Measurements from ENCODE around the gene KRT7.

DNA sequence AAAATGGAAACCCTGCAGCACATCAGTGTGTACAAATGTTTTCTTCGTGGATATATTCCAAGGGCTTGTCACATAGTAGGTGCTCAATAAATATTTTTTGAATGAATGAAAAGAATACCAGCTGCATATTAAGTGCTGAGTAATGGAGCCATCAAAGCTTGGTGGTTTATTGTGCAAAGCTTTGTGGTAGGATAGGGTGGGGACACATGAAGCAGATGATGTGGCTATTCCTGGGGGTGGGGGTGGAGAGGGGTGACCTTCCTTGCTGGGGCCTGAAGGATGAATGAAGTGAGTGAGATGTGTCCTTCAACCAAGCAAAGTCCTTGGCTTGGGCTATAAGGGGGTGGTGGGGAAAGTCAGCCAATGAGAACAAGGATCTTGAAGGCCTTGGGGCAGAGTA is 62.6 kb downstream of the KRT7 start:
- no peak for TF ChIP-seq BRCA1 (IDR thresholded peaks at IDR 0.05)
- no peak for TF ChIP-seq BRCA1 (CRISPR knock-in tag; IDR thresholded peaks at IDR 0.05)
- TF ChIP-seq, protein P1, sequence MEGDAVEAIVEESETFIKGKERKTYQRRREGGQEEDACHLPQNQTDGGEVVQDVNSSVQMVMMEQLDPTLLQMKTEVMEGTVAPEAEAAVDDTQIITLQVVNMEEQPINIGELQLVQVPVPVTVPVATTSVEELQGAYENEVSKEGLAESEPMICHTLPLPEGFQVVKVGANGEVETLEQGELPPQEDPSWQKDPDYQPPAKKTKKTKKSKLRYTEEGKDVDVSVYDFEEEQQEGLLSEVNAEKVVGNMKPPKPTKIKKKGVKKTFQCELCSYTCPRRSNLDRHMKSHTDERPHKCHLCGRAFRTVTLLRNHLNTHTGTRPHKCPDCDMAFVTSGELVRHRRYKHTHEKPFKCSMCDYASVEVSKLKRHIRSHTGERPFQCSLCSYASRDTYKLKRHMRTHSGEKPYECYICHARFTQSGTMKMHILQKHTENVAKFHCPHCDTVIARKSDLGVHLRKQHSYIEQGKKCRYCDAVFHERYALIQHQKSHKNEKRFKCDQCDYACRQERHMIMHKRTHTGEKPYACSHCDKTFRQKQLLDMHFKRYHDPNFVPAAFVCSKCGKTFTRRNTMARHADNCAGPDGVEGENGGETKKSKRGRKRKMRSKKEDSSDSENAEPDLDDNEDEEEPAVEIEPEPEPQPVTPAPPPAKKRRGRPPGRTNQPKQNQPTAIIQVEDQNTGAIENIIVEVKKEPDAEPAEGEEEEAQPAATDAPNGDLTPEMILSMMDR (IDR thresholded peaks at IDR 0.05 in 2 of 3, conservative IDR thresholded peaks at IDR 0.05 in 1 of 3; ENCODE audit: insufficient read depth in 2 of 3, low read depth in 1 of 3, low read length in 3 of 3), result no peak

All from K562 (cell line).